Measurements from ENCODE around the gene PEAK3. TPM values are rescaled to one million over a fixed set of nuclear protein-coding genes. Genes with fewer than 3 reads are reported as not detected.

The PEAK3 gene
- total and polyA plus RNA-seq, 9 of the 15 experiments (the other 6 are each of a cell fraction or from before 2014, with no cell fraction given) = 0.07 to 0.40 TPM; not detected in 7

GRCh38 chr19:2261438-2262172 is 20.4 kb downstream of the PEAK3 start (continued):
- no peak for TF ChIP-seq CHAMP1 (IDR thresholded peaks at IDR 0.05)
- peak; percentile 54; the same call in 1 of the 2 replicates for TF ChIP-seq ARID4B (CRISPR knock-in tag; IDR thresholded peaks at IDR 0.05)
- TF ChIP-seq ZC3H4 (CRISPR knock-in tag; IDR thresholded peaks at IDR 0.05; ENCODE audit: borderline replicate concordance) = no peak
- TF ChIP-seq BDP1 (IDR thresholded peaks at IDR 0.05; ENCODE audit: insufficient read depth, insufficient read length) = no peak
- TF ChIP-seq, protein P1, sequence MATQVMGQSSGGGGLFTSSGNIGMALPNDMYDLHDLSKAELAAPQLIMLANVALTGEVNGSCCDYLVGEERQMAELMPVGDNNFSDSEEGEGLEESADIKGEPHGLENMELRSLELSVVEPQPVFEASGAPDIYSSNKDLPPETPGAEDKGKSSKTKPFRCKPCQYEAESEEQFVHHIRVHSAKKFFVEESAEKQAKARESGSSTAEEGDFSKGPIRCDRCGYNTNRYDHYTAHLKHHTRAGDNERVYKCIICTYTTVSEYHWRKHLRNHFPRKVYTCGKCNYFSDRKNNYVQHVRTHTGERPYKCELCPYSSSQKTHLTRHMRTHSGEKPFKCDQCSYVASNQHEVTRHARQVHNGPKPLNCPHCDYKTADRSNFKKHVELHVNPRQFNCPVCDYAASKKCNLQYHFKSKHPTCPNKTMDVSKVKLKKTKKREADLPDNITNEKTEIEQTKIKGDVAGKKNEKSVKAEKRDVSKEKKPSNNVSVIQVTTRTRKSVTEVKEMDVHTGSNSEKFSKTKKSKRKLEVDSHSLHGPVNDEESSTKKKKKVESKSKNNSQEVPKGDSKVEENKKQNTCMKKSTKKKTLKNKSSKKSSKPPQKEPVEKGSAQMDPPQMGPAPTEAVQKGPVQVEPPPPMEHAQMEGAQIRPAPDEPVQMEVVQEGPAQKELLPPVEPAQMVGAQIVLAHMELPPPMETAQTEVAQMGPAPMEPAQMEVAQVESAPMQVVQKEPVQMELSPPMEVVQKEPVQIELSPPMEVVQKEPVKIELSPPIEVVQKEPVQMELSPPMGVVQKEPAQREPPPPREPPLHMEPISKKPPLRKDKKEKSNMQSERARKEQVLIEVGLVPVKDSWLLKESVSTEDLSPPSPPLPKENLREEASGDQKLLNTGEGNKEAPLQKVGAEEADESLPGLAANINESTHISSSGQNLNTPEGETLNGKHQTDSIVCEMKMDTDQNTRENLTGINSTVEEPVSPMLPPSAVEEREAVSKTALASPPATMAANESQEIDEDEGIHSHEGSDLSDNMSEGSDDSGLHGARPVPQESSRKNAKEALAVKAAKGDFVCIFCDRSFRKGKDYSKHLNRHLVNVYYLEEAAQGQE (IDR thresholded peaks at IDR 0.05; ENCODE audit: borderline replicate concordance) = 0 out of 2 replicates have a peak, but pooled peaks have one; percentile 17
- TF ChIP-seq, protein P1 (CRISPR knock-in tag; IDR thresholded peaks at IDR 0.05; ENCODE audit: low read depth) = no peak
- TF ChIP-seq BCL6 (CRISPR knock-in tag; IDR thresholded peaks at IDR 0.05) = no peak
- no peak for TF ChIP-seq POU5F1 (IDR thresholded peaks at IDR 0.05; ENCODE audit: borderline replicate concordance, low read depth, low read length, partially characterized antibody)
